NCI-H2227 (cell line): ENCODE data around the gene AHCYL2.
"Not testable (repeated sequence)": the region's sequence is repeated elsewhere in the genome, so short reads cannot be mapped to it uniquely, and the experiment has no call there.

Experiments
- DNase-seq: peaks from one replicate; lab custom pipeline; 2025; ENCODE audit not compliant: unreplicated experiment; lab: John Stamatoyannopoulos, UW

Gene AHCYL2

GRCh38 chr7:129412501-129412900 lies 187.7 kb downstream of the AHCYL2 start:
- no peak for DNase-seq

GRCh38 chr7:129417073-129417472 lies 192.2 kb downstream of the AHCYL2 start:
- DNase-seq: no peak

GRCh38 chr7:129421717-129422250 lies 197.0 kb downstream of the AHCYL2 start:
- DNase-seq: no peak

DNA sequence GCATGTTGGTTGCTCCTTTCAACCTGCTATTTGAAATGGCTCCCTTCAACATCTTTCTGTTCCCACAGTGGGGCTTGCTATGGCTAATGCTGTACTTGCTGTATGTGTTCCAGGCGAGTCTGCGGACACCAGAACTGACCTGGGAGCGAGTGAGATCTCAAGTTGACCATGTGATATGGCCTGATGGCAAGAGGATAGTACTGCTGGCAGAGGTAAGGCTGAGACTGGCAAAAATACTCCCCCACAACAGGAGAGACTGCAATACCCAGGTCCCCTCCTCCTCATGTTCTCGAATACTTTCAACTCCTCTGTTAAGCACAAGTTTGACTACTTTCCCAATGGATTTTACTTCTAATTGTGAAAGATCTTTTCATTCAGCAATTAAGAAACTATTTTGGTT lies 197.9 kb downstream of the AHCYL2 start:
- no peak for DNase-seq

DNA sequence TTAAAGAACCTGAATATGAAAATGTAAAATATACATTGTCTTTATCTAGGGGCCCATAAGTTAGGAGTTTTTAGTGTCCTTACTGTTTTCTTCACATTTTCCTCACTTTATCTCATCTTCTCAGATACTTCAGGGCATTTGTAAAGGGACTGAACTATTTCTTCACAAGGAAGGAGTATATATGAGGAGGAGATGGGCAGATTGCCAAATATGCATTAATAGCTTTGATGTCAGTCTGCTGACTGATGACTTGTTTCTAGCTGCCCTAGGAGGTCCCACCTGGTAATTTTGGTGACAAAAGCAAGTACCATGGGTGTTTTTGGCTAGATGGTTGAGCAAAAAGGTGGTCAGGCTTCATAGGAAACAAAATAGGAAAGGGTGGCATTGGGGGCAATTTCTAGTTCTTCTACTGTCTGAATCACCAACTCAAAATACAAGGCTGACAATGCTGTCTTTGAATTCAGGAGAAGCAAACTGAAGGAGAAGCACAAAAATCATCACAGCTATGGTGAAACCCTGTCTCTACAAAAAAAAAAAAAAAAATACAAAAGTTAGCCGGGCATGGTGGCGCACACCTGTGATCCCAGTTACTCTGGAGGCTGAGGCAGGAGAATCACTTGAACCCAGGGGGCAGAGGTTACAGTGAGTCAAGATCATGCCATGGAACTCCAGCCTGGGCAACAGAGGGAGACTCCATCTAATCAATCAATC lies 199.0 kb downstream of the AHCYL2 start:
- no peak for DNase-seq

GRCh38 chr7:129426482-129426881 lies 201.7 kb downstream of the AHCYL2 start:
- DNase-seq: no peak

DNA sequence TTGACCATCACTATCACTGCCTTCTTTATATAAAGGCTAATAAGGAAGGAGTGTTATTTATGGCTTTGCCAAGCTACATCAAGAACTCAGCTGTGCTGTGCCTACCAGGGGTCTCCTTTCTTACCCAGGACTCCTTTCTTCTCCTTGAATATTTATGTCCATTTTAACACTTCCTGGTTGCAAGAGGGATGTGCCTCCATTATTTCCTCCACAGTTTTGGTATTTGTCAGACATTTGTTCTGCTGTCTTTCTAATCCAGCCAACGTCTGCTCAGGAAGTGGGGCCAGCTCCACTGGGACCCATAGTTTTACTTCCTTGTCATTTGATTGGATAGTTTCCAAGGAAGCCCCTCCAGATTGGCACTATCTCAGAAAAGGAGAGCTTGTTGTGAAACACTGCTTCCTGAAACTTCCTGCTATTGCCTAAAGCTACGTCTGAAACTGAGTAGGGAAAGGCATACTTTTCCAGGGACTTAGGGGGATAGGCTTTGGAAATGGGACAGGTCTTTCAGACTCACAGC lies 202.8 kb downstream of the AHCYL2 start:
- DNase-seq: no peak

DNA sequence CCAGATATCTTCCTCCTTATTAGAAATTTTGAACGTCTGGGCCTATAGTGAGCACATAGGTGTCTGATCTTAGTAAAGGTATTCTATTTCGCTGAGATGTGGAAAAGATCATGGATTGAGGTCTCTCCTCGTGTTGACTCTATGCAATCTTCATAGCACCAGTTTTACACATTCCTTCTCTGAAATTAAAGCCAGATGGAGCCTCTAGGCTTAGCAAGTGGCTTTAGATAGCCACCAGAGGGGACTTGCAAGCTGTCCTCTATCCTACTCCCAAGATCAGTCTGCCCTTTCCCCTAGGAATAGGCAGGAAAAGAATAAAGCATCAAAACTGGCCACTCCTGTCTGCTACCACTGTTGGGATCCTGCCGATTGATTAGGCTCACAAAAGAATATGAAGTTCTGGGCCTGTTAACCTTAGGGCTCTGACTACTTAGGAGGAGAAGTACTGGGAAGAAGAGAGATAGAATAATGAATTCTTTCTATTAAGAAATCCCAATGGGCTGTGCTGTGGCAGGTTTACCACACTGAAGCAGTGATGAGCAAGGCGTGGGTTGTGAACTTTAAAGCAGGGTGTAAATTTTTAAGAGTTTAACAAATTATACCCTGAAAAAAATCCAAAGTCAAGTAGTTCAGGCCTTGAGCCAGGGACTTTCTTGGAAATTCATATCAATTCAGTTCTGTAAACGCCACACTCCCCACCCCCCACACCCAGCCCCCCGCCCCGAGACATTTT lies 207.2 kb downstream of the AHCYL2 start:
- no peak for DNase-seq

DNA sequence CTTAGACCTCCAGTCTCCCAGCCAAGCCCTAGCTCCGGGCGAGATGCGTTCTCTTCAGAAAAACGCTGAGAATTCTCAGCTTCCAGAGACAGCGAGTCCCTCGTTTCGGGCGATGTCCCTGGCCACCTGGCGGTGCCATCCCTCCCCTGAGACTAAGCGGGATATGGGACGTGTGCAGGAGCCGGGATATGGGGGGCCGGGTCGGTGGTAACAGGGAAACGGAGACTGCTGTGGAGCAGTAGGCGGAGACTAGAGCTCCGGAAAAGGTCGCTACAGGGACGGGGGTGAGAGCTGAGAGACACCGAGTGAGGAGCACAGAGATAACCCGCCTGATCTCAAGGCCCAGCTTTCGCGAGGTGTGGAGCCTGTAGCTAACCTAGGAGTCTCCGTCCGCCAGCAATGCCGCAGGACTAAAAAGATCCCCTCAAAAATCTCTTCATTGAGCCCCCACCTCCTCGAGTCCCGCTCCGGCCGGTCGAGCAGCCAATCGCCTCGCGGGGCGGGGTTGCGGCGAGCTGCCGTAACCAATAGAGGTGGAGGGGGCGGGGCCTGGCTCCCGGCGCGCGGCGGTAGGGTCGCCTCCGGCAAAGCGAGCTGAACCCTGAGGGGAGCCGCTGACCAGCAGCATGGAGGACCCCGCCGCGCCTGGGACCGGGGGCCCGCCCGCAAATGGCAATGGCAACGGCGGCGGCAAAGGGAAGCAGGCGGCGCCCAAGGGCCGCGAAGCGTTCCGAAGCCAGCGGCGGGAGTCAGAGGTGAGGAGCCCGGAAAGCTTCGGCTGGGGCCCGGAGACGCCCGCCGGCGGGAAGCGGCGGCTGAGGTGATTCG lies 209.2 kb downstream of the AHCYL2 start, which contains the start of gene STRIP2:
Gene STRIP2, plus strand, starts transcription at position 586 of the 828 bp plus-strand sequence. Its CDS starts 41 bp downstream, at position 627.
- peak; percentile 94 for DNase-seq

DNA sequence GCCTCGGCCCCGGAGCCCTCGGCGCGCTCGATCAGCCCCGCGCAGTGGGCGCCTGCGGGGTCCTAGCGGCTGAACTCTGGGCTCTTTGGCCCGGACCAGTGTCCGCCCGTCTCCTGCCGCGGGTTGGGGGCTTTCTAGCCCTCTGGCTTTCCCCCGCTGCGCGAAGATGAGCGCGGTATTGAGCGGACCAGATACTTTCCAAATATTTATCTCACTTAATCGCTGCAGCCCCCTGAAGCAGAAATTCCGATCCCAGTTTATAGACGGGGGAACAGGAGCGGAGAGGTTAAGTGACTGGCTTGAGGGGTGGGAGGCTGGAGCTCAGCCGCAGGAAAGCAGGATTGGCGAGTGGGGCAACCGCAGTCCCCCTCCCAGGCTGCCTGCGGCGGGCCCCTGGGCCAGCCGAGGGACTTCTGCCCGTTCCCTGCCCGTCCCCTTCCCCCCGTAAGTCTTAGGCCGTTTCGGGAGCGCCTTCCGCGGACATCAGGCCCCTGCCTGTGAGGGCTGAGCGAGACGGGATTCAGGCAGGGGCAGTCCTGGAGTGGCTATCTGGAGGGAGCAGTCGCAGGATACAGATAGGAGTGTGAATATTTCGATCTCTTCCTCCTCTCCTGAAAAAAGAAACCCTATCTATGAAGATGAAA lies 210.0 kb downstream of the AHCYL2 start:
- DNase-seq: peak; percentile 42

GRCh38 chr7:129435414-129435829 lies 210.6 kb downstream of the AHCYL2 start:
- no peak for DNase-seq

GRCh38 chr7:129436335-129436923 lies 211.6 kb downstream of the AHCYL2 start:
- DNase-seq: no peak

DNA sequence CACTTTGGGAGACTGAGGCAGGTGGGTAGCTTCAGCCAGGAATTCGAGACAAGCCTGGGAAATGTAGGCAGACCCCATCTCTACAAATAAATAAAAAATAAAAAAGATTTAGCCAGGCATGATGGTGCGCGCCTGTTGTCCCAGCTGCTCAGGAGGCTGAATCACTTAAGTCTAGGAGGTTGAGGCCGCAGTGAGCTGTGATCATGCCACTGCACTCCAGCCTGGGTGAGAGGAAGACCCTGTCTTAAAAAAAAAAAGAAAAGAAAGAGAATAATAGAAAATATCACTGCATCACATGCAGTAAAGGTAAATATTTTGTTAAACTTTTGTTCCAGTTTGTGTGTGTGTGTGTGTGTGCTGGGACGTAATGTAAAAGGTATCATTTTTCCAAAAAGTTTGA lies 212.4 kb downstream of the AHCYL2 start:
- no peak for DNase-seq

DNA sequence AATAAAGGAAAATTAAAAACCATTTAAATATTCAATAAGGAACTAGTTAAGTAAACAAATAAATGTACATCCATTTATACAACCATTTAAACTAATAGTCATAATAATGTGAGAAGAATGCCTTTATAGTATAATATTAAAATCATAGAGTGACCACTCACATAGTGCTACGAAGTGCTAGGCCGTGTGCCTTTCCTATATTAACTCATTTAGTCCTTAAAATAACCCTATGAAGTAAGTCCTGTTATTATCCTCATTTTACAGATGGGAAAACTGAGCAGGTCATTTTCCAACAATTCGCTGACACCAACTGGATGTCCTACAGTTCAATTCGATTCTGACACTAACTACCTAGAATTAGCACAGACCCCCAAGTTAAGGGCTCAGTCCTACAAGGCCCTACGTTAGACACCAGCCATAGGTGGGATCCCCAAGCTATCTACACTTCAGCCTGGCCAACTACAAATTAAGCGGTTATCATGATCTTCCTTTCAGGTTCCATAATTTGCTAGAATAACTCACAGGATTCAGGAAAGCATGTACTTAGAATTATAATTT lies 213.5 kb downstream of the AHCYL2 start:
- DNase-seq: no peak

GRCh38 chr7:129438839-129439651 lies 214.2 kb downstream of the AHCYL2 start:
- no peak for DNase-seq

- DNase-seq: no peak
These were observed 215.3 kb downstream of the AHCYL2 start for GRCh38 chr7:129439963-129440625.

- DNase-seq: no peak
These were observed 218.8 kb downstream of the AHCYL2 start for GRCh38 chr7:129443612-129444011.

DNA sequence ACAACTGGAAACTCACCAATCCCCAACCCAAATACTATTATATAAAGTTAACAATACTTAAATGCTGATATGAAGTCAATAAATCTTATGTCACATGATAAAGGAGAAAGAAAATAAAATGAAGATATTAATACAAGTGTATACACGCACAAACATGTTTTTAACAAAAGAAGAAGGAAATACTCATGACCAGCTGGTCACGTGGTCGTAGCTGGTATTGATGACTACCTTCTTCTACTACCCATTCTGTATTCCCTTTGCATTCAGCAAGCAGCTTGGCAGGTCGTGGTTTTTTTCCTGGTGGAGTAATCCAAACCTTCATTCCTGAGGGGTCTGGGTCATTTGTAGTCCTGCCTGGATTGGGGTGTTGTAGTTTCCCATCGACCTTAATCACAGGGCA lies 219.9 kb downstream of the AHCYL2 start:
- DNase-seq: not testable (repeated sequence)
